Activated T-helper 1 cell treated with anti-CD3 and anti-CD28 coated beads, Interleukin-12 subunit alpha, Interleukin-12 subunit beta, Interleukin-2, Interleukin-4 antibody, amounts not matched to agents 30 ng/mL and 10 ng/mL and 1 ng/mL, durations not matched to agents 14 hours and 24 hours and 36 hours (primary cell): ENCODE results near the gene IL4. TPM values are rescaled to one million over a fixed set of nuclear protein-coding genes. Genes with fewer than 3 reads are reported as not detected.

Experiments used
- DNase-seq: peaks from one replicate; pipeline ENCODE4 v3.0.0; 2021; ENCODE audit warnings: low spot score
- H3K27ac Mint-ChIP-seq: one replicate; pipeline ENCODE4 v1.8.0; 2021; ENCODE audit warnings: mild to moderate bottlenecking, mixed read lengths
- H3K27me3 Mint-ChIP-seq: one replicate; pipeline ENCODE4 v1.8.0; 2022; ENCODE audit warnings: mild to moderate bottlenecking, moderate library complexity, mixed read lengths; ENCODE audit not compliant: insufficient read depth
- H3K36me3 Mint-ChIP-seq: one replicate; pipeline ENCODE4 v1.8.0; 2021; ENCODE audit warnings: low read depth, mixed read lengths
- H3K4me1 Mint-ChIP-seq: one replicate; pipeline ENCODE4 v1.8.0; 2021; ENCODE audit warnings: low read depth, mixed read lengths
- H3K4me3 Mint-ChIP-seq: one replicate; pipeline ENCODE4 v1.8.0; 2021; ENCODE audit warnings: mild to moderate bottlenecking, moderate library complexity, mixed read lengths
- H3K9me3 Mint-ChIP-seq: one replicate; pipeline ENCODE4 v1.8.0; 2021; ENCODE audit warnings: mixed read lengths
- intact Hi-C: fragments of 100-400 bp; cut with micrococcal nuclease; formaldehyde crosslinking; loops from one replicate; pipeline ENCODE4 v1.15.1; 2024
- total RNA-seq: library from RNA; stranded (reverse); gene quantifications from 2 replicates; pipeline ENCODE4 v1.2.3, GENCODE V29; 2022

The IL4 gene
- total RNA-seq, 1 donor from 2014 or later: 57.1 TPM

DNA sequence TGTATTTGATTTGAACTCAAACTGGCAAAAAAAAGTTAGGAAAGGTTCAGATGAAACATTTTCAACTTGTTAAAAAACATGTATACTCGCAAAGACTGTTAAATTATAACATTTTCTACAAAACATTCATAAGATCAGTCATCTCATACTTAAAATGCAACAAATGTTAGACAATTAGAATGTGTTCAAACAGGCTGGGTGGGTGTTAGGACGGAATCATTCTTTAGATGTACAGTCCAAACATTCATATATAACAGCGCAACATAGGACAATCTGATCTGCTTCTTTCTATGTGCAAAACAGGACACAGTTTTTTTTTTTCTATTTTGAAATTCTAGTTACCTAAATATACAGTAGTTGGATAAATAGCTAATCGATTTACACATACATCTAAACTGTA, 22.2 kb downstream of the IL4 start:
- no peak for DNase-seq
- H3K27me3 Mint-ChIP-seq: no peaks in the 10 kb centered on the region
- peaks cover 24% of the 10 kb centered on the region for H3K4me1 Mint-ChIP-seq
- no peak overlapping the region for H3K4me3 Mint-ChIP-seq
- intact Hi-C loops: no loop called here
- no peaks in the 10 kb centered on the region for H3K9me3 Mint-ChIP-seq
- peaks cover 45% of the 10 kb centered on the region for H3K36me3 Mint-ChIP-seq
- H3K27ac Mint-ChIP-seq: no peak overlapping the region

DNA sequence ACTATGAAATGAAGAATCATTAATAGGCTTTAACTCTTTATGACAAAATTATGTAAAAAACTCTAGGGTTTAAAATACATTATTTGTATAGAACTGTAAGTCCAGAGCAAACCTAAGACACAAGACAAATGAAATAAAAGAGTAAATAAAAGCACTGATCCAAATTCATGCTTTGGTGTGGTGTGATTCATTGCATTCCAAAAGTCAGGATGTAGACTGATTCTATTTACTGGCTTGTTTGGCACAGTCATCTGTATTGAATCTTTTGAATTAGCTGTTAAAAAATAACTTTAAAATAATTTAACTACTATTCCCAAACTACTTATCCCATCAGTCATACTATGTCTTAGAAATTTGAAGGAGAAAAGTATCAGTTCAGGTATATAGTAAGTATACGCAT, 31.1 kb downstream of the IL4 start:
- DNase-seq: no peak
- H3K27ac Mint-ChIP-seq: no peak overlapping the region
- H3K36me3 Mint-ChIP-seq: peaks cover 49% of the 10 kb centered on the region
- H3K4me3 Mint-ChIP-seq: no peak overlapping the region
- H3K9me3 Mint-ChIP-seq: no peaks in the 10 kb centered on the region
- intact Hi-C loops: no loop called here
- H3K27me3 Mint-ChIP-seq: no peaks in the 10 kb centered on the region
- H3K4me1 Mint-ChIP-seq: peaks cover 30% of the 10 kb centered on the region

DNA sequence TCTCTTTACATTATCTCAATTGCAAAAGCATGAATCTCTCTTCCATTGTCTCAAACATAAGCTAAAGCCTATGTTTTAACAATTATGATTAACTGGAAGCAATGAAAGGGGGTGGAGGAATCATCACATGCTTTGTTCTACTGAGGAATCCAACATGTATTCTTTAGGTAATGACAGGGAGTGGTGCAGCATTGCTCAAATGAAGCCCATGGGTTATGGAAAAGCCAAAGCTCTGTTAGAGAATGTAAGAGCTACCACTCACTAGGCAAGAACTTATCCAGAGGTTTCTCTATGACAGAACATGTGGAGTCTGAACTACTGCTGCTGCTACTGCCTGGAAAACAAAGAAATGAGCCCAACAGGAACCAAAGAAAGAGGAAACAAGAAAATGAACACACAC, 34.9 kb downstream of the IL4 start:
- peaks cover 34% of the 10 kb centered on the region for H3K36me3 Mint-ChIP-seq
- no peaks in the 10 kb centered on the region for H3K27me3 Mint-ChIP-seq
- peak overlapping the region; percentile 52 for H3K27ac Mint-ChIP-seq
- no peak for DNase-seq
- no peaks in the 10 kb centered on the region for H3K9me3 Mint-ChIP-seq
- intact Hi-C loops: no loop called here
- peaks cover 19% of the 10 kb centered on the region for H3K4me1 Mint-ChIP-seq
- no peak overlapping the region for H3K4me3 Mint-ChIP-seq

DNA sequence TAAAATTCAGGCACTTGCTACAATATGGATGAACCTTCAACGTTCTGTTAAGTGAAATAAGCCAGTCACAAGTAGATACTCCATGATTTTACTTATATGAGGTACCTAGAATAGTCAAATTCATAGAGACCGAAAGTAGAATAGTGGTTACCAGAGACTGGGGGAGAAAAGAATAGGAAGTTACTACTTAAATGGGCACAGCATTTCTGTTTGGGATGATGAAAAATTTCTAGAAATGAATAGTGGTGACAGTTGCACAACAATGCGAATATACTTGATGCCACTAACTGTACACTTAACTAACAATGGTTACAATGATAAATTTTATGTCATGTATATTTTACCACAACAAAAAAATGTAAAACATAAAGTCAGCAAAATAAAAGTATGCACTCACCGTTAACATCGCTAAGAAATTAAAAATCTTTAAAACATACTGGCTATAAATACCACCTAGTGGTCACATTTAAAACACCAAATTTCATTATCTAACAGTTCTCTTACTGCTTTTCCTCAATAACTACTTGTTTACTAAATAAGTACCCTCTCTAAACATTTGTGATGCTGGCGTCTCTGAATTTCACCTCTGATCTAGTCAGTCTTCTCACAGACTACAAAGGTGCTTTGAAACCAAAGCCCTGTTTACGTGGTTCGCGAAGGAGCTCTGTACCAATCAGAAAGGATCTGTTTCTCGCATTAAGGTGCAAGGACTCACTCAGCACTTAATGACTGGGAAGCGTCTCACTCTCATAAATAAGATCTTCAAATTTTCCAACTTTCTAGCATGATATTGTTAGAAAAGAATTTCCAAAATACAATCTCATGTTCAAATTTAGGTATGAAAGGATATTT, 40.9 kb downstream of the IL4 start:
- Mint-ChIP-seq H3K4me1 (peaks cover 15% of the 10 kb centered on the region), H3K4me3 (peak overlapping the region; percentile 43), H3K27me3 (no peaks in the 10 kb centered on the region), H3K36me3 (peaks cover 37% of the 10 kb centered on the region), H3K9me3 (no peaks in the 10 kb centered on the region), H3K27ac (no peak overlapping the region)
- intact Hi-C loops: loop anchor here (1.0 to 5.0 kb wide), 8 partner anchors 22 to 207 kb away; no protein-coding TSS in a partner anchor
- DNase-seq: no peak

DNA sequence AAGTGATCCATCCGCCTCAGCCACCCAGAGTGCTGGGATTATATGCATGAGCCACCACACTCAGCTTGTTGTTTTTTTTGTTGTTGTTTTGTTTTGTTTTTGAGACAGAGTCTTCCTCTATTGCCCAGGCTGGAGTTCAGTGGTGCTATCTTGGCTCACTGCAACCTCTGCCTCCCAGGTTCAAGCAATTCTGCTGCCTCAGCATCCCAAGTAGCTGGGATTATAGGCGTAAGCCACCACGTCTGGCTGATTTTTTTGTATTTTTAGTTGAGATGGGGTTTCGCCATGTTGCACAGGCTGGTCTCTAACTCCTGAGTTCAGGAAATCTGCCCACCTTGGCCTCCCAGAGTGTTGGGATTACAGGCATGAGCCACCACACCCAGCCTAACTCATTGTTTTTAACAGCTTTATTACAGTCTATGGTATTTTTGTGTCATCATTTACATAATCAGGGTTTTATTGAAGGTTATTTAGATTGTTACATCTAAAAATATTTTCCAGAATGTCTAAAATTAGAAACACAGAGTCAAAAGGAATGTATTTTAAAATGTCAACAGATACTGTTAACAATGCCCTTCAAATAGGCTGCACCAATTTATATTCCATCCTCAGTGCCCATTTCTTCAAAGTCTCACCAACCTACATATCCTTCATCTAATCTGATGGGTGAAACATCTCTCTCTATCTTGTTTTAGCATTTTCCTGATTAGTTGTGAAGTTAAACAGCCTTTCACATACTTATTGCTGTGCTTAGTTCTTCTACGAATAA, 44.9 kb downstream of the IL4 start:
- no peaks in the 10 kb centered on the region for H3K9me3 Mint-ChIP-seq
- no peak for DNase-seq

DNA sequence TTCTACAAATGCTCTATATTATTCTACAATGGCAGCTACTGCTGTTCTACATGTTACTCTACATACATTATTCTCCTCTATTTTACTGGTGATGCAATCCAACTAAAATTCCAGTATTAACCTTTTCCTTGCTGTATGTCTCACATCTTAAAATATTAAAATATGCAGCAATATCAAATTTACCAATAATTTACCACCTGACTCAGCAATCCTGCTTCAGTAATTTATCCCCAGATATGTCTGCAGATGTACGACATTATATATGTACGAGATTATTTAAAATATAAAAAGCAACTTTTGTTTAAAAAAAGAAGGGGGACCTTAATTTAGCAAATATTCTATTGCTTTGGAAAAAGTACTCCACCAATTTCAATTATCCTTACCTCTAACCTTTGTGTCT, 52.0 kb downstream of the IL4 start:
- Mint-ChIP-seq H3K36me3 (peaks cover 38% of the 10 kb centered on the region), H3K27me3 (no peaks in the 10 kb centered on the region), H3K4me1 (peaks cover 7% of the 10 kb centered on the region), H3K4me3 (no peak overlapping the region), H3K27ac (no peak overlapping the region), H3K9me3 (no peaks in the 10 kb centered on the region)
- intact Hi-C loops: no loop called here
- DNase-seq: no peak

More for the DNA sequence above, 44.9 kb downstream of the IL4 start:
- H3K4me3 Mint-ChIP-seq: no peak overlapping the region
- H3K4me1 Mint-ChIP-seq: peaks cover 15% of the 10 kb centered on the region
- H3K27ac Mint-ChIP-seq: no peak overlapping the region
- intact Hi-C loops: no loop called here
- no peaks in the 10 kb centered on the region for H3K27me3 Mint-ChIP-seq
- H3K36me3 Mint-ChIP-seq: peaks cover 42% of the 10 kb centered on the region

DNA sequence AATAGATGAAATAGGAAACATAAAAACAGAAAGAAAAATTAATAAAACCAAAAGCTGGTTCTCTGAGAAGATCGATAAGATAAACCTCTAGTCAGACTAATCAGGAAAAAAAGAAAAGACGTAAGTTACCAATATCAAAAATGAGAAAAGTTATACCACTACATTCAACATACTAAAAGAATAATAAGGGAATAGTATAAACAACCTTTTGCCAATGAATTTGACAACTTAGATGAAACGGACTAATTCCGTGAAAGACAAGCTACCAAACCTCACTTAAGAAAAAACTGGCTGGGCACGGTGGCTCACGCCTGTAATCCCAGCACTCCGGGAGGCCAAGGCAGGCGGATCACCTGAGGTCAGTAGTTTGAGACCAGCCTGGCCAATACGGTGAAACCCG, 56.1 kb downstream of the IL4 start:
- peaks cover 28% of the 10 kb centered on the region for H3K4me1 Mint-ChIP-seq
- H3K4me3 Mint-ChIP-seq: no peak overlapping the region
- peaks cover 37% of the 10 kb centered on the region for H3K36me3 Mint-ChIP-seq
- intact Hi-C loops: no loop called here
- no peak for DNase-seq
- no peak overlapping the region for H3K27ac Mint-ChIP-seq
- H3K27me3 Mint-ChIP-seq: no peaks in the 10 kb centered on the region
- no peaks in the 10 kb centered on the region for H3K9me3 Mint-ChIP-seq

Other genes with a start within 250 kb of the IL4 start
- 190 and 198 TPM in 2 replicates for gene IRF1, start 183.2 kb upstream of the IL4 start, total RNA-seq
- gene IL5, start 130.5 kb upstream of the IL4 start, total RNA-seq: 1.5 and 2.2 TPM in 2 replicates
- gene RAD50, start 117.0 kb upstream of the IL4 start, total RNA-seq: 30.9 and 33.0 TPM in 2 replicates
- 294 and 308 TPM in 2 replicates for gene IL13, start 15.8 kb upstream of the IL4 start, total RNA-seq
- gene KIF3A, start 63.6 kb downstream of the IL4 start, total RNA-seq: 58.5 and 66.9 TPM in 2 replicates
- 52.5 and 55.6 TPM in 2 replicates for gene CCNI2, start 73.4 kb downstream of the IL4 start, total RNA-seq
- 45.8 and 46.2 TPM in 2 replicates for gene SEPTIN8, start 103.2 kb downstream of the IL4 start, total RNA-seq
- gene SOWAHA, start 139.3 kb downstream of the IL4 start, total RNA-seq: 0.47 and 0.54 TPM in 2 replicates
- gene SHROOM1, start 156.7 kb downstream of the IL4 start, total RNA-seq: 6.5 and 8.3 TPM in 2 replicates
- gene GDF9, start 192.5 kb downstream of the IL4 start, total RNA-seq: 0.32 and 0.57 TPM in 2 replicates
- gene UQCRQ, start 192.7 kb downstream of the IL4 start, total RNA-seq: 410 and 425 TPM in 2 replicates
- 3.9 and 4.9 TPM in 2 replicates for gene LEAP2, start 199.7 kb downstream of the IL4 start, total RNA-seq